Measurements from ENCODE around the gene SEC61A1. TPM values are rescaled to one million over a fixed set of nuclear protein-coding genes. Genes with fewer than 3 reads are reported as not detected.

Gene SEC61A1
- total RNA-seq, 6 experiments from 2014 or later, result 497 to 608 (median 536) TPM

DNA sequence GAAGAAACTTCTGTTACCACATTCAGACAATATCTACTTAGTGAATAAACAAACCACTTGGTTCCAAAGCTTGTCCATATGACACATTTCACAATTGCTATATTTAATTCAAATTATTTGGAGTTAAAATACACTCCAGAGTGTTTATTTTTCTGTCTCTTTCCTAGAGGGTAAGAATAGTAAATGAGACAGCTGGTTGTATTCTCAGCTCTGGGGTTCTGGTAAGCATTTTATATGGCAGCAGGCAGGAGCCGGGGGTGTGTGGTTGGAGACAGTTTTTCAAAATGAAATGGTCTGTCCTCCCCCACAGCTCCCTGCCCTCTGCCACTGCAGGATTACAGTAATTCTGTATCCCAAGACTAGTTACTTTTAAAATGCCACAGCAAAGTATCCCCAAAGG is 10.9 kb upstream of the SEC61A1 start:
- H3K27me3 Mint-ChIP-seq (ENCODE audit: insufficient read depth), result peaks cover 19% of the 10 kb centered on the region
- H3K4me3 Mint-ChIP-seq, result no peak overlapping the region
- H3K36me3 Mint-ChIP-seq (ENCODE audit: low read depth), result no peaks in the 10 kb centered on the region
- DNase-seq, result no peak
- no peaks in the 10 kb centered on the region for H3K4me1 Mint-ChIP-seq (ENCODE audit: low read depth)
- TF ChIP-seq, protein P1, sequence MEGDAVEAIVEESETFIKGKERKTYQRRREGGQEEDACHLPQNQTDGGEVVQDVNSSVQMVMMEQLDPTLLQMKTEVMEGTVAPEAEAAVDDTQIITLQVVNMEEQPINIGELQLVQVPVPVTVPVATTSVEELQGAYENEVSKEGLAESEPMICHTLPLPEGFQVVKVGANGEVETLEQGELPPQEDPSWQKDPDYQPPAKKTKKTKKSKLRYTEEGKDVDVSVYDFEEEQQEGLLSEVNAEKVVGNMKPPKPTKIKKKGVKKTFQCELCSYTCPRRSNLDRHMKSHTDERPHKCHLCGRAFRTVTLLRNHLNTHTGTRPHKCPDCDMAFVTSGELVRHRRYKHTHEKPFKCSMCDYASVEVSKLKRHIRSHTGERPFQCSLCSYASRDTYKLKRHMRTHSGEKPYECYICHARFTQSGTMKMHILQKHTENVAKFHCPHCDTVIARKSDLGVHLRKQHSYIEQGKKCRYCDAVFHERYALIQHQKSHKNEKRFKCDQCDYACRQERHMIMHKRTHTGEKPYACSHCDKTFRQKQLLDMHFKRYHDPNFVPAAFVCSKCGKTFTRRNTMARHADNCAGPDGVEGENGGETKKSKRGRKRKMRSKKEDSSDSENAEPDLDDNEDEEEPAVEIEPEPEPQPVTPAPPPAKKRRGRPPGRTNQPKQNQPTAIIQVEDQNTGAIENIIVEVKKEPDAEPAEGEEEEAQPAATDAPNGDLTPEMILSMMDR (IDR thresholded peaks at IDR 0.05), result no peak
- no peak overlapping the region for H3K27ac Mint-ChIP-seq
- no peaks in the 10 kb centered on the region for H3K9me3 Mint-ChIP-seq

DNA sequence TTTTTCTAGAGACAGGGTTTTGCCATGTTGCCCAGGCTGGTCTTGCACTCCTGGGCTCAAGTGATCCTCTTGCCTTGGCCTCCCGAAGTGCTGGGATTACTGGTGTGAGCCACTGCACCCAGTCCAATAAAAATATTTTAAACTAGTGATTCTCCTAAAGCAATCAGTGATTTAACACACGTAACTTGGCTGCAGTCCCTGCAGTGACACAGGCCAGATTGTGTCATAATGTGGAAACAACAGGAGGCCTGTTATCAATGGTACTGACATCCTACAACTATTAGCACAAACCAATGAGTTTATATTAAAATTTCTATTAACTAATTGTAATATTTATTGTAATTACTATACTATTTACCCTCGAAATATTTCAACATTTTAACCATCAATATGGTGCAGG is 1.6 kb upstream of the SEC61A1 start:
- Mint-ChIP-seq H3K9me3 (no peaks in the 10 kb centered on the region), H3K36me3 (ENCODE audit: low read depth) (peaks cover 36% of the 10 kb centered on the region), H3K27ac (no peak overlapping the region), H3K4me3 (no peak overlapping the region; the same call in 1 of the 2 replicates), H3K4me1 (ENCODE audit: low read depth) (peaks cover 34% of the 10 kb centered on the region), H3K27me3 (ENCODE audit: insufficient read depth) (peaks cover 7% of the 10 kb centered on the region)
- TF ChIP-seq, protein P1 (IDR thresholded peaks at IDR 0.05), result no peak
- no peak for DNase-seq

DNA sequence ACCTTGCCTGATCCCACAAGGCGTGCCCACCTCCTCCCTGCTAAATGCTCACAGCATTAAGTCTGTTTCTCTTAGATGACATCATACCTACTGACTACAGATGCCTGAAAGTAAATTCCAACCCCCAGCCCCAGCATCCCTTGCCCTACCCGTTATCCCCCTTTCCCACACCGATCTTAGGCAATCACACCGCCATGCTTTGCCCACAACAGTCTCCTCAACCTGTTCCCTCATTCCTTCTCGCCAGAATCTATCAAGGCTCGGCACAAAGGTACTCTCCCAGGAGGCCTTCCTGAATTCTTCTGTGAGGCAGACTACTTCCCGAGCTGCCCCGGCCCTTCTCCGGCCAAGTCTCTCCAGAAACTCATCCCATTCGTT is 789 bp upstream of the SEC61A1 start:
- H3K4me1 Mint-ChIP-seq (ENCODE audit: low read depth), result peaks cover 38% of the 10 kb centered on the region
- DNase-seq, result no peak
- peaks cover 4% of the 10 kb centered on the region for H3K27me3 Mint-ChIP-seq (ENCODE audit: insufficient read depth)
- TF ChIP-seq, protein P1 (IDR thresholded peaks at IDR 0.05), result no peak
- H3K36me3 Mint-ChIP-seq (ENCODE audit: low read depth), result peaks cover 39% of the 10 kb centered on the region
- H3K9me3 Mint-ChIP-seq, result no peaks in the 10 kb centered on the region
- H3K4me3 Mint-ChIP-seq, result peak overlapping the region; percentile 97
- H3K27ac Mint-ChIP-seq, result peak overlapping the region; percentile 95

GRCh38 chr3:128052595-128053351 is 536 bp downstream of the SEC61A1 start:
- DNase-seq, result no peak
- H3K36me3 Mint-ChIP-seq (ENCODE audit: low read depth), result peaks cover 39% of the 10 kb centered on the region
- TF ChIP-seq, protein P1 (IDR thresholded peaks at IDR 0.05), result no peak

GRCh38 chr3:128053614-128054013 is 1.4 kb downstream of the SEC61A1 start:
- H3K4me1 Mint-ChIP-seq (ENCODE audit: low read depth), result peaks cover 40% of the 10 kb centered on the region
- DNase-seq, result no peak
- peak overlapping the region; percentile 97 for H3K4me3 Mint-ChIP-seq
- no peaks in the 10 kb centered on the region for H3K9me3 Mint-ChIP-seq
- peaks cover 39% of the 10 kb centered on the region for H3K36me3 Mint-ChIP-seq (ENCODE audit: low read depth)
- H3K27me3 Mint-ChIP-seq (ENCODE audit: insufficient read depth), result peaks cover 4% of the 10 kb centered on the region
- TF ChIP-seq, protein P1 (IDR thresholded peaks at IDR 0.05), result no peak
- peak overlapping the region; percentile 95 for H3K27ac Mint-ChIP-seq

More at GRCh38 chr3:128052595-128053351, 536 bp downstream of the SEC61A1 start:
- peaks cover 38% of the 10 kb centered on the region for H3K4me1 Mint-ChIP-seq (ENCODE audit: low read depth)
- H3K9me3 Mint-ChIP-seq, result no peaks in the 10 kb centered on the region
- peak overlapping the region; percentile 95 for H3K27ac Mint-ChIP-seq
- peaks cover 4% of the 10 kb centered on the region for H3K27me3 Mint-ChIP-seq (ENCODE audit: insufficient read depth)
- peak overlapping the region; percentile 97 for H3K4me3 Mint-ChIP-seq
